Measurements from ENCODE around the gene GRPEL1.

The GRPEL1 gene

GRCh38 chr4:7023486-7023885, 44.4 kb downstream of the GRPEL1 start:
- no peak for DNase-seq (ENCODE audit: low read depth)

GRCh38 chr4:7021930-7022664, 45.8 kb downstream of the GRPEL1 start:
- no peak for DNase-seq (ENCODE audit: low read depth)

- no peak for DNase-seq (ENCODE audit: low read depth)
These were observed 46.5 kb downstream of the GRPEL1 start for GRCh38 chr4:7021355-7021754.

GRCh38 chr4:7020856-7021255, 47.0 kb downstream of the GRPEL1 start:
- DNase-seq (ENCODE audit: low read depth) = no peak

GRCh38 chr4:7020290-7020689, 47.6 kb downstream of the GRPEL1 start:
- no peak for DNase-seq (ENCODE audit: low read depth)

GRCh38 chr4:7019367-7019766, 48.5 kb downstream of the GRPEL1 start:
- DNase-seq (ENCODE audit: low read depth) = no peak

GRCh38 chr4:7018281-7018680, 49.6 kb downstream of the GRPEL1 start:
- DNase-seq (ENCODE audit: low read depth) = no peak

GRCh38 chr4:7017446-7018048, 50.3 kb downstream of the GRPEL1 start:
- DNase-seq (ENCODE audit: low read depth) = no peak

- DNase-seq (ENCODE audit: low read depth) = no peak
These were observed 51.4 kb downstream of the GRPEL1 start for GRCh38 chr4:7016512-7016911.

GRCh38 chr4:7016086-7016485, 51.8 kb downstream of the GRPEL1 start:
- no peak for DNase-seq (ENCODE audit: low read depth)

- no peak for DNase-seq (ENCODE audit: low read depth)
These were observed 52.4 kb downstream of the GRPEL1 start for GRCh38 chr4:7015383-7016035.

GRCh38 chr4:7014815-7015214, 53.0 kb downstream of the GRPEL1 start:
- DNase-seq (ENCODE audit: low read depth) = no peak

GRCh38 chr4:7013175-7013574, 54.7 kb downstream of the GRPEL1 start:
- DNase-seq (ENCODE audit: low read depth) = no peak

GRCh38 chr4:7009564-7009963, 58.3 kb downstream of the GRPEL1 start:
- no peak for DNase-seq (ENCODE audit: low read depth)

Data from stimulated activated CD8-positive, alpha-beta memory T cell treated with anti-CD3 and anti-CD28 coated beads, Interleukin-15, amount 100 ng/mL, for 24 hours (primary cell).